KBM-7 (cell line): ENCODE data around the gene SPATA31A5.
"Not testable (repeated sequence)": the region's sequence is repeated elsewhere in the genome, so short reads cannot be mapped to it uniquely, and the experiment has no call there.

Source experiments
- DNase-seq: peaks from one replicate; pipeline ENCODE4 v3.0.0-alpha.2; 2015
- in situ Hi-C: fragments of 300-500 bp; cut with MboI; formaldehyde crosslinking; loops from 2 replicates; pipeline ENCODE4 v1.14.3; 2020; ENCODE audit warnings: low sequenced_read_pairs, low pct_unique_long_range_greater_than_20kb, mixed read lengths

SPATA31A5 gene

DNA sequence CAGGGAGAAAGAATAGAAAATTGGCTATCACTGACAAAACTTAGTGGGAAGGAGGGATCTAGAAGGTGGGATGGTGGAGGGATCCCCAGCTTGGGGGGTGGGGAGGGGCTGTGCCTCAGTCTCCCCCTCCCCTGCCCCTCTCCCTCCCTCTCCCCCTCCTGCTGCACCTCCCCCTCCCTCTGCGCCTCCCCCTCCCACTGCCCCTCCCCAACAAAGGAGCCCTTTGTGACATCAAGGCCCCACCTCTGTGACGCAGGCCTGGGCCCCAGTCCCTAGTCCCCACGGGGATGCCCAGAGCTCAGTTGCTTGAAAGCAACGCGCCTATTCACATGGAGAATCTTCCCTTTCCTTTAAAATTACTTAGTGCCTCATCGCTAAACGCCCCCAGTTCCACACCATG is at the start of gene SPATA31A5:
Gene SPATA31A5, plus strand, starts transcription at position 301 of the 400 bp plus-strand sequence. Its CDS starts 29 bp downstream, at position 330.
- DNase-seq, in situ Hi-C loops: not testable (repeated sequence)

DNA sequence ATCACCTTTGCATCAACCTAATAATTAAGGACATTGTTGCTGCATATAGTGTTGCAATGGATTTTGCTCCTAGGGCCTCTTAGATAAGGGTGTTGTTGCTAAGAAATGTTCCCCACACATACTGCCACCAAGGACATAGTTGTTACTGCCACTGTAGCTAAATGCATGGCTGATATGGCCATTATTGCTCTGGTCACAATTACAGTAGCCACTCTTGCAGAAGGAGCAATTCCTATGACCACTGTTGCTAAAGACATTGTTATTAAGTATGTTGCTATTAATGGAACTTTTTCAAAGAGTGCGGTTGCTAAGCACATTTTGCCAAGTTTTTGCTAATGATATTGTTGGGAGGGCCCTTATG is 48.8 kb downstream of the SPATA31A5 start:
- in situ Hi-C loops, DNase-seq: not testable (repeated sequence)

DNA sequence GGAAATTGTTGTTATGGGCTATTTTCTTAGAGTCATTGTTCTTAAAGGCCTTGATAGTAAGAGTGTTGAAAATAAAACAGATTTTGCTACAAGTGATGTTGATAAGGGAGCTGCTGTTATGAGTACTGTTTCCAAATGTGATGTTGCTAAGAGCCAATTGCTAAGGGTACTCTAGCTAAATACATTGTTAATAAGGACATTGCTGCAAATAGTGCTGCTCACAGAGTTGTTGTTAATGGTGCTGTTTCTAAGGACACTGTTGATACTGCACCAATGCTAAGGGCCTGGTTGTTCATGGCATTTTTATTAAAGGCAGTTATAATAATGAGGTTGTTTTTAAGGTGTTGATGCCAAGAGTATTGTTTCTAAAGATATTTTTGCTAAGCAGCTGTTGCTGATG is 52.2 kb downstream of the SPATA31A5 start:
- in situ Hi-C loops, DNase-seq: not testable (repeated sequence)
